Measurements from ENCODE around the gene UBTD2. TPM values are rescaled to one million over a fixed set of nuclear protein-coding genes. Genes with fewer than 3 reads are reported as not detected.

Gene UBTD2
- total RNA-seq, 1 experiment from 2014 or later: 42.6 TPM

DNA sequence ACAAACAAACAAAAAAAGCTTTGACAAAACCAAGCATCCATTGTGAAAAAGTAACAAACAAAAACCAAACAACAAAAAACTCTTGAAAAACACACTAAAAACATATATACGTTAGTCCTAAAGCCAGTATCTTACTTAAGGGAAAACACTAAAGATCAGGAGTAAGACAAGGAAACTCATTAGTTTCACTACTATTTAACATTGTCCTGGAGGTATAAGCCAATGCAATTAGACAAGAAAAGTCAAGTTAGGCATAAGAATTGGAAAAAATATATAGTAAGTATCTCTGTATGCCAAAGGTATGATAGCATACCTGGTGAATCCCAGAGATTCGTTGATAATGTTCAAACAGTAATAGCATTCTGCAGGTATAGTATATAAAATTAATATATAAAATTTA lies 21.8 kb upstream of the UBTD2 start:
- Histone ChIP-seq H2BK20ac (ENCODE audit: low read depth, low read length, poor library complexity, severe bottlenecking) (no peak overlapping the region), H3K27me3 (ENCODE audit: insufficient read depth, low read length) (no peaks in the 10 kb centered on the region), H3K27ac (ENCODE audit: insufficient read length, low read depth, low read length) (no peak overlapping the region), H3K4me1 (ENCODE audit: insufficient read depth, low read length) (no peaks in the 10 kb centered on the region), H2BK120ac (ENCODE audit: low read depth, low read length, poor library complexity, severe bottlenecking) (no peak overlapping the region), H4K91ac (ENCODE audit: insufficient read length, low read depth, low read length) (no peak overlapping the region), H2BK15ac (ENCODE audit: low read depth, low read length) (no peak overlapping the region), H3K23me2 (ENCODE audit: insufficient read length, low read depth, low read length, poor library complexity, severe bottlenecking) (no peaks in the 10 kb centered on the region), H3K56ac (ENCODE audit: insufficient read length, low read depth, low read length) (no peak overlapping the region), H3K9ac (ENCODE audit: extremely low read depth, insufficient read length, low read length) (no peak overlapping the region), H3K4me2 (ENCODE audit: insufficient read depth, insufficient read length, low read length) (no peak overlapping the region), H4K8ac (replicated peaks; ENCODE audit: insufficient read length, low read depth, low read length) (no peak overlapping the region), H3K14ac (ENCODE audit: insufficient read depth, low read length) (no peak overlapping the region), H3T11ph (ENCODE audit: low read length) (no peak overlapping the region), H2AK5ac (ENCODE audit: insufficient read length, low read length) (no peak overlapping the region), H3K79me2 (ENCODE audit: insufficient read depth, low read length) (no peaks in the 10 kb centered on the region), H4K20me1 (ENCODE audit: control insufficient read depth, insufficient read depth, insufficient read length) (no peaks in the 10 kb centered on the region), H3K79me1 (ENCODE audit: insufficient read depth, low read depth, low read length, poor library complexity, severe bottlenecking) (no peaks in the 10 kb centered on the region), H2BK12ac (ENCODE audit: insufficient read length, low read depth, low read length) (no peak overlapping the region), H2BK5ac (ENCODE audit: insufficient read length, low read length) (no peak overlapping the region), H3K18ac (ENCODE audit: insufficient read length, low read depth, low read length) (no peak overlapping the region), H3K9me3 (ENCODE audit: control insufficient read depth, low read depth, low read length) (no peaks in the 10 kb centered on the region), H2AFZ (ENCODE audit: low read length) (no peak overlapping the region), H4K5ac (ENCODE audit: insufficient read length, low read depth, low read length) (no peak overlapping the region), H3K23ac (ENCODE audit: insufficient read length, low read depth, low read length) (no peak overlapping the region), H3K4ac (ENCODE audit: low read depth, low read length) (no peak overlapping the region)
- no CpG with 5 or more reads among the region's 2 CpGs for WGBS (ENCODE audit: extremely low coverage, insufficient read length, low lambda C conversion rate)
- H3K27me3 Mint-ChIP-seq (ENCODE audit: low read depth): no peaks in the 10 kb centered on the region
- H3K36me3 Mint-ChIP-seq (ENCODE audit: insufficient read depth in 1 of 3, low read depth in 3 of 3): peaks cover 0 to 4% (median 0%) of the 10 kb centered on the region in 3 experiments; a peak in 2 of 7 replicates
- DNase-seq: no peak
- H3K4me3 Mint-ChIP-seq: no peak overlapping the region
- peaks cover 2 to 12% of the 10 kb centered on the region in 2 experiments; a peak in 3 of 4 replicates for H3K4me1 Mint-ChIP-seq
- TF ChIP-seq, protein P1, sequence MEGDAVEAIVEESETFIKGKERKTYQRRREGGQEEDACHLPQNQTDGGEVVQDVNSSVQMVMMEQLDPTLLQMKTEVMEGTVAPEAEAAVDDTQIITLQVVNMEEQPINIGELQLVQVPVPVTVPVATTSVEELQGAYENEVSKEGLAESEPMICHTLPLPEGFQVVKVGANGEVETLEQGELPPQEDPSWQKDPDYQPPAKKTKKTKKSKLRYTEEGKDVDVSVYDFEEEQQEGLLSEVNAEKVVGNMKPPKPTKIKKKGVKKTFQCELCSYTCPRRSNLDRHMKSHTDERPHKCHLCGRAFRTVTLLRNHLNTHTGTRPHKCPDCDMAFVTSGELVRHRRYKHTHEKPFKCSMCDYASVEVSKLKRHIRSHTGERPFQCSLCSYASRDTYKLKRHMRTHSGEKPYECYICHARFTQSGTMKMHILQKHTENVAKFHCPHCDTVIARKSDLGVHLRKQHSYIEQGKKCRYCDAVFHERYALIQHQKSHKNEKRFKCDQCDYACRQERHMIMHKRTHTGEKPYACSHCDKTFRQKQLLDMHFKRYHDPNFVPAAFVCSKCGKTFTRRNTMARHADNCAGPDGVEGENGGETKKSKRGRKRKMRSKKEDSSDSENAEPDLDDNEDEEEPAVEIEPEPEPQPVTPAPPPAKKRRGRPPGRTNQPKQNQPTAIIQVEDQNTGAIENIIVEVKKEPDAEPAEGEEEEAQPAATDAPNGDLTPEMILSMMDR (conservative IDR thresholded peaks at IDR 0.05): no peak
- H3K9me3 Mint-ChIP-seq: peaks cover 11 to 20% of the 10 kb centered on the region in 2 experiments
- H3K27ac Mint-ChIP-seq: no peak overlapping the region
